HL-60/S4 treated with retinoic acid at 250 ng/mL for 4 days and 3 days (cell line): ENCODE data around the gene ZFPM1.

Experiments
- in situ Hi-C: fragments of 300-500 bp; cut with MboI; formaldehyde crosslinking; loops from 2 replicates; pipeline ENCODE4 v1.7.0; 2022; ENCODE audit warnings: low sequenced_read_pairs

Gene ZFPM1

GRCh38 chr16:88495268-88495772, 42.2 kb downstream of the ZFPM1 start:
- in situ Hi-C loops: no loop called here

GRCh38 chr16:88497561-88498462, 44.7 kb downstream of the ZFPM1 start:
- in situ Hi-C loops: no loop called here

- in situ Hi-C loops: no loop called here
These were observed 45.6 kb downstream of the ZFPM1 start for GRCh38 chr16:88498576-88499208.

GRCh38 chr16:88499292-88499691, 46.2 kb downstream of the ZFPM1 start:
- in situ Hi-C loops: no loop called here

- in situ Hi-C loops: no loop called here
These were observed 46.8 kb downstream of the ZFPM1 start for GRCh38 chr16:88499836-88500251.

GRCh38 chr16:88500255-88500661, 47.2 kb downstream of the ZFPM1 start:
- in situ Hi-C loops: no loop called here

GRCh38 chr16:88502371-88502770, 49.3 kb downstream of the ZFPM1 start:
- in situ Hi-C loops: no loop called here

GRCh38 chr16:88502776-88503280, 49.7 kb downstream of the ZFPM1 start:
- in situ Hi-C loops: no loop called here

- in situ Hi-C loops: no loop called here
These were observed 50.3 kb downstream of the ZFPM1 start for GRCh38 chr16:88503374-88503770.

GRCh38 chr16:88503771-88504488, 50.9 kb downstream of the ZFPM1 start:
- in situ Hi-C loops: no loop called here

GRCh38 chr16:88504489-88505404, 51.7 kb downstream of the ZFPM1 start:
- in situ Hi-C loops: no loop called here

GRCh38 chr16:88505405-88506082, 52.5 kb downstream of the ZFPM1 start:
- in situ Hi-C loops: no loop called here

- in situ Hi-C loops: no loop called here
These were observed 53.6 kb downstream of the ZFPM1 start for GRCh38 chr16:88506723-88507122.

GRCh38 chr16:88507231-88507743, 54.2 kb downstream of the ZFPM1 start:
- in situ Hi-C loops: no loop called here

- in situ Hi-C loops: no loop called here
These were observed 55.3 kb downstream of the ZFPM1 start for GRCh38 chr16:88508376-88508867.

- in situ Hi-C loops: no loop called here
These were observed 56.0 kb downstream of the ZFPM1 start for GRCh38 chr16:88508868-88509748.

GRCh38 chr16:88509749-88510069, 56.6 kb downstream of the ZFPM1 start:
- in situ Hi-C loops: no loop called here
